ENCODE measurements around the gene BMP6.

The BMP6 gene

DNA sequence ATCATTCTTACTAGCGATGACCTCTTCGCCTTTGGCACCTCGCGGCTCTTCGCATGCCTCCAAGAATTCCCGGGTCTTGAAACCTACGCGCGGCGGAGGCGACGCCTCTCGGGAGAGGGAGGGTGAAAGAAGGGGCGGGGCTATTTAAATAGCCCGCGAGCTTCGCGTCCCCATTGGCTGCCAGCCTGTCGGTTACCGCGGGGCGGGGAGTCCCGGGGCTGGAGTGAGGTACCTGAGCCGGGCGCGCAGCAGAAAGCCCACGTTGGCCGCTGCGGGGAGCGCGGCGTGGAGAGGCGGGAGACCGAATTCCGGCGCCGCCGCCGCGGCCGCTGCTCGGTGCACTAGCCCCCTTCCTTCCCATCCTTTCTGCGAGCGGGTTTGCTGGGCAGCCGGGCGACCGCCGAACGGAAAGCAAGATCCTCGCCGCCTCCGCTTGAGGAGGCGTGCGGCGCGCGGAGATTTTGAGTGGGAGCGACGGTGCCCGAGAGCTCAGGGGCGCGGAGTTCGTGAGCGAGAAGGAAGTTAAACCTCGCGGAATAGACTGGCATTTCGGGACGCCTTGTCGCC is at the start of gene BMP6:
Gene BMP6 (plus strand): TSS at position 251 of the 567 bp plus-strand sequence. CDS start 857 bp downstream, outside the sequence.
- peak; percentile 66 for DNase-seq

DNA sequence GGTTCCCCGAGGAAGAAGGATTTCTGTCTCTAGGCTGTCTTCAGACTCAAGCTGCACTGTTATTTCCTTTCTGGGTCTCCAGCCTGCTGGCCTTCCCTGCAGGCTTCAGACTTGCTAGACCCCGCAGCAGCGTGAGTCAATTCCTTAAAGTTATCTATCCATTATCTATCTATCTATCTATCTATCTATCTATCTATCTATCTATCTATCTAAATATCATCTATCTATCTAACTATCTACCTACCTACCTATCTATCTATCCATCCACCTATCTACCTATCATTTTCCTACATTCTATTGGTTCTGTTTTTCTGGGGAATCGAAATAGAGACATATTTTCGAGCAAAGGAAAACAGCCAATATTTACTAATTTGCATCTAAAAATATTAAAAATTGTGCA is 48.7 kb upstream of the BMP6 start:
- no peak for DNase-seq

DNA sequence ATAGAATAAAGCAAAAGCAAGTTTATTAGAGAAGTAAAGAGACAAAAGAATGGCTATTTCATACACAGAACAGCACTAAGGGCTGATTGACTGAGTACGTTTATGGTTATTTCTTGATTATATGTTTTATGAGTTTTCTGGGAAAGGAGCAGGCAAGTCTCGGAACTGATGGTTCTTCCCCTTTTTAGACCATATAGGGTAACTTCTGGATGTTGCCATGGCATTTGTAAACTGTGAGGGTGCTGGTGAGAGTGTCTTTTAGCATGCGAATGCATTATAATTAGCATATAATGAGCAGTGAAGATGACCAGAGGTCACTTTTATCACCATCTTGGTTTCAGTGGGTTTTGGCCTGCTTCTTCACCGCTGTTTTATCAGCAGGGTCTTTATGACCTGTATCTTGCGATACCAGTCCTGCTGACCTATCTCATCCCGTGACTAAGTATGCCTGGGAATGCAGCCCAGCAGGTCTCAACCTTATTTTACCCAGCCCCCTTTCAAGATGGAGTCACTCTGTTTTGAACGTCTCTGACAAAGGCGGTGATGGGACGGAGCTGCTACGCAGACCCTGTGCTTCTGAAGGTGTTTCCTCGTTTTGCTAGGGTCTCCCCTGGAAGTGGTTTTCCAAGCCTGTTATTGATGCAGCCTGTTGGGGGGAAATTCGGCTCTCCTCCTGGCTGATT is 45.4 kb upstream of the BMP6 start:
- no peak for DNase-seq

DNA sequence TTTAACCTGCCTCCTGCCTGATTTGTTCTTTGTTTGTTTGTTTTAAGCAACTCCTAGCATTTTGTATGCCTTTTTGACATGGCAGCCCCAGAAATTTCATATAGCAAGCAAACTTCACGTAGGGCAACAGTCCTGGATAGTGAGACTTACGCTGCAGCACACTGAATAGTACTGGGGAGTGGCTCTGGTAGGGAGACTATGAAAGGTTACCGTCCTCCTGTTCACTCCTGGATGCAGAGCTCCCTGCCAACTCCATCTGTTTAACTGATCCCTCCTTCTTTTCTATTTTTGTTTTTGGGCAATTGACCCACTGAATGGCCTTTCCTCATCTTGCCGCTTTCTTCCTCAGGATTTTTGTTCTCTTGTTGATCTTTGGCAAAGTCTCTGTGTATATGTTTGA is 44.5 kb upstream of the BMP6 start:
- DNase-seq = no peak

- DNase-seq = no peak
Measured at GRCh38 chr6:7684076-7684475, 41.8 kb upstream of the BMP6 start.

- DNase-seq = no peak
Measured at GRCh38 chr6:7684843-7685242, 41.1 kb upstream of the BMP6 start.

DNA sequence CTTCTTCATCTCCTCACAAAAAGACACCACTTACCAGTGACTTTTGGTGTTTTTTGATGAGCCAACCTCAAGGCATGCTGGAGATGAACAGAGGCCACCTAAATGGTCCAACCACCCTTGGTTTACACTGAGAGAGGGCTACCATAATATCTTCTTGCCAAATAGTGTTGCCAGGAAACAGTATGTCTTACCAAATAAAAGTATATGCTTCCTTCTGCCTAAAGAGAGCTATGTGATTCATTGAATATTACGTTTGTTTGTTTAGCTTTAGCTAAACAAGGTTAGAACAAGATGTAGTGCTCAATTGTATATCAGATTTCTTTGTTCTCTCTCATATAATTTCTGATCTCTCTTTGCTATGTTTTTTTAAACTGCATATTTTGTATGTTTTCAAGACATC is 40.6 kb upstream of the BMP6 start:
- DNase-seq = no peak

- DNase-seq = no peak
Measured at GRCh38 chr6:7687145-7688111, 38.5 kb upstream of the BMP6 start.

DNA sequence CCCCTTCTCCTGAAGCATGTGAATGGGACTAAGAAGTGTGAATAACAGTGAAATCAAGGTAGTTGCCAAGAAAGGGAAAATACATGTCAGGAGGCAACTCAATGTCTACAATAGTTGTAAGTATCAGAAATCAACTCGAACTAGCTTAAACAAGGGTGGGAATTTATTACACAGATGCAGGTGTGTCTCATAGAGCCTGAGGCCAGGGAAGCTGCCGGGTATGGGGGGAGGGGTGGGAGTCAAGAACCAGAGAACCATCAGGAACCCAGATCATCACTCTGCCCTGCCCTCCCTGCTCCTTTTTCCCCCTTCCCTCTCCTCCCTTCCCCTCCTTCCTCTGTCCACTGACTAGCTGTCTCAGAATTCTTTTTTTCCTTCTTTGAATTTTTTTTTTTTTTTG is 34.9 kb upstream of the BMP6 start:
- DNase-seq = no peak

- no peak for DNase-seq
Measured at GRCh38 chr6:7691675-7692452, 34.0 kb upstream of the BMP6 start.

DNA sequence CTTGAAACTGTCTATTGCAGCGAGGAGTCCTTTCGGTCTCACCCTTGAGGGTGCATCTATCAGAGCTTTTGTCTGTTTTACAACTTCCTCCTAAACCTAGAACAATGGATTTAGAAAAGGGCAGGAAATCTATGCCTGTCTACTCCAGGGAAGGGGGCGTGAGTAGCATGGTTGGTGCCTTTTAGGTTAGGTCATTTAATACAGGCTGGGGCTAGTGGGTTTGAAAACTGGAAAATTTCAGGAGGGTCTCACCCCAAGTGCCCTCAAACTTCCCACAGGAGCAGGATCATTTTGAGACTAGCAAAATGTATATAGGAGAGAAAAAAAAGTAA is 33.5 kb upstream of the BMP6 start:
- DNase-seq = no peak

- no peak for DNase-seq
Measured at GRCh38 chr6:7693827-7694226, 32.1 kb upstream of the BMP6 start.

- no peak for DNase-seq
Measured at GRCh38 chr6:7696061-7696460, 29.8 kb upstream of the BMP6 start.

DNA sequence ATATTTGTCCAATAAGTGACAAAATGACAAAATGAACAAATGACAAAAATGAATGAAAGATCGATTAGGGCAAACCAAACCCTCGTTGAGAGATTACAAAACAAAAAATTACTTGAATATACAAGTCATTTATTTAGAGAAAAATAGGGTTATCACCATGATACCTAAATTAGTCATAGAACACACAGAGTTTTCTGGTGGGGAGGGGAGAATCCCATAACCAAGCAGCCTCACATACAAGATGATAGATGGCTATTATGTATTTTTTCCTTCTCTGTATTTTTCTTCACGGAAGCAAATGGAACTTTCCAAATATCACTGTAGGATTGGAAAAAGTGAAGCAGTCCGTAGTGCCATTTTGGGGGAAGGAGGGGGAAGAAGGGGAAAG is 28.5 kb upstream of the BMP6 start:
- DNase-seq = no peak

GRCh38 chr6:7697820-7698623 is 27.9 kb upstream of the BMP6 start:
- DNase-seq = peak; percentile 72

DNA sequence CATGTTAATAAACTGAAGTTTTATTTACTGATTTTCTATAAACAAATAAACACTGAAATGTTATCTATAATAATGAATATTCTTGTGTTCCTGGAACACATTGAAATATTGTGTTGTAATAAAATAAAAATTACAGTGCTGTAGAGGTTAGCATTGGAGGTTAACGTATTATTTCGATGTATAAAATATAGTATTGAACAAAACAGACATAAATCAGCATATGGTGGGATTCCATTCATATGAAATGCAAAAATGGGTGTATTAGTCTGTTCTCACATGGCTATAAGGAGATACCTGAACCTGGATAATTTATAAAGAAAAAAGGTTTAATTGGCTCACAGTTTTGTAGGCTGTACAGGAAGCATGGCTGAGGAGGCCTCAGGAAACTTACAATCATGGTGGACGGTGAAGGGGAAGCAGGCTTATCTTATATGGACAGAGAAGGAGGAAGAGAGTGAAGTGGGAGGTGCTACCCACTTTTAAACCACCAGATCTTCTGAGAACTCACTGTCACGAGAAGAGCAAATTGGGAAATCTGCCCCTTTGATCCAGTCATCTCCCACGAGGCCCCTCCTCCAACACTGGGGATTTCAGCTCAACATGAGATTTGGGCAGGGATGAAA is 24.6 kb upstream of the BMP6 start:
- peak; percentile 27 for DNase-seq

DNA sequence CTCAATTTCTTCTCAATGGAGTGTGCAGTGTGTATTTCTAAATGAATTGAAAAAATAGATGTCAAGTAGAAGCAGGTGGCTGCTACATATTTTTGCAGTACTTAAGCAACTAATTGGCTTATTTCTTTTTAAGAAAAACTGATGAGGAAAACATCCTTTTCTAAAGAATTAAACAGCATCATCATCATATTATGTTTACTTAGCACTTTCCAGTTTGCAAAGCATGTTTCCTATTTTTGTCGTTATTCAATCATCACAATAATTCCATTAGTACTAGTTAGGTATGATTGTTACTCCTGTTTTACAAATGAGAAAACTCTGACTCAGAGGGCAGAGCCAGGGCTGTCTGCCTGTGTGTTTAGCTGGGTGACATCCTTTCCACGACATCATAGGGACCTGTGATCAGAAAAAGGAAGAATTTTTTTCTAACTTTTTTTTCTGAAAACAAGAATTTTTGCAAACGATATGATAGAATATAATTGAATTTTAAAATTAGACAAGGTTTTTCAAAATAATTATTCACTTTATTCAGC is 22.7 kb upstream of the BMP6 start:
- no peak for DNase-seq

GRCh38 chr6:7705483-7705882 is 20.4 kb upstream of the BMP6 start:
- no peak for DNase-seq

- no peak for DNase-seq
Measured at GRCh38 chr6:7706269-7706668, 19.6 kb upstream of the BMP6 start.

DNA sequence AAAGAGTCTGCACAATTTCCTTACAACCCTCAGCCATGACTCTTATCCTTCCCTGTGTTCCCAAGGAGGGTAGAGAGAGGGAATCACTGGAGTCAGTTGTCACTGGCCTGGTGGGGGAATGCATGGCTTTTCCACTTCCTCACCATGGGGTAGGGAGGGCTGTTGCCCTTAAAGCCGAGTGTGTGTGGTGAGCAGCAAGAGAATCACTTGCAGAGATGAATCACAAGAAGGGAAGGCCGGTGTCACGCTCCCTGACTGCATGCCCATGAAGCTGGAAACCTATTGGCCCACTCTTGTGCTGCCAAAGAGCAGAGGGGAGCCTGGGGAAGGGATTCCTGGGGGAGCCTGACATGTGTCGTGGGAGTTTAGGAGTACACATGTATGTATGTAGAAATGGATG is 18.1 kb upstream of the BMP6 start:
- no peak for DNase-seq

GRCh38 chr6:7719364-7719850 is 6.5 kb upstream of the BMP6 start:
- no peak for DNase-seq
